ENCODE data around the gene OPCML.

- TF ChIP-seq, protein P1, sequence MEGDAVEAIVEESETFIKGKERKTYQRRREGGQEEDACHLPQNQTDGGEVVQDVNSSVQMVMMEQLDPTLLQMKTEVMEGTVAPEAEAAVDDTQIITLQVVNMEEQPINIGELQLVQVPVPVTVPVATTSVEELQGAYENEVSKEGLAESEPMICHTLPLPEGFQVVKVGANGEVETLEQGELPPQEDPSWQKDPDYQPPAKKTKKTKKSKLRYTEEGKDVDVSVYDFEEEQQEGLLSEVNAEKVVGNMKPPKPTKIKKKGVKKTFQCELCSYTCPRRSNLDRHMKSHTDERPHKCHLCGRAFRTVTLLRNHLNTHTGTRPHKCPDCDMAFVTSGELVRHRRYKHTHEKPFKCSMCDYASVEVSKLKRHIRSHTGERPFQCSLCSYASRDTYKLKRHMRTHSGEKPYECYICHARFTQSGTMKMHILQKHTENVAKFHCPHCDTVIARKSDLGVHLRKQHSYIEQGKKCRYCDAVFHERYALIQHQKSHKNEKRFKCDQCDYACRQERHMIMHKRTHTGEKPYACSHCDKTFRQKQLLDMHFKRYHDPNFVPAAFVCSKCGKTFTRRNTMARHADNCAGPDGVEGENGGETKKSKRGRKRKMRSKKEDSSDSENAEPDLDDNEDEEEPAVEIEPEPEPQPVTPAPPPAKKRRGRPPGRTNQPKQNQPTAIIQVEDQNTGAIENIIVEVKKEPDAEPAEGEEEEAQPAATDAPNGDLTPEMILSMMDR (optimal IDR thresholded peaks at IDR 0.05 in 1 of 3, IDR thresholded peaks at IDR 0.05 in 1 of 3, conservative IDR thresholded peaks at IDR 0.05 in 1 of 3; ENCODE audit: extremely low read depth in 1 of 3, insufficient read depth in 2 of 3, low read length in 3 of 3) = peak in 2 of 3 experiments; percentile 30 to 34
- TF ChIP-seq EZH2 (IDR thresholded peaks at IDR 0.05; ENCODE audit: low read length) = no peak
Observed at GRCh38 chr11:133530501-133530835, 1.8 kb downstream of the OPCML start.

Measured in keratinocyte (primary cell).